Muscle of arm (tissue), 12 donors: Measurements from ENCODE around the gene TENT5C. TPM values are rescaled to one million over a fixed set of nuclear protein-coding genes. Genes with fewer than 3 reads are reported as not detected.

ENCODE experiments used
- DNase-seq: peaks from one replicate; pipeline ENCODE4 v3.0.0-alpha.2; 2013
- polyA plus RNA-seq, 12 donors: library from polyadenylated mRNA; unstranded; fragments of 120-200 nt; gene quantifications; one replicate each; pipeline ENCODE4 v1.2.1, GENCODE V29; 2013; ENCODE audit not compliant: insufficient read length in 12 of 12

TENT5C gene
- polyA plus RNA-seq, 12 donors = 2.1 to 10.0 (median 3.2) TPM; not detected in 1

DNA sequence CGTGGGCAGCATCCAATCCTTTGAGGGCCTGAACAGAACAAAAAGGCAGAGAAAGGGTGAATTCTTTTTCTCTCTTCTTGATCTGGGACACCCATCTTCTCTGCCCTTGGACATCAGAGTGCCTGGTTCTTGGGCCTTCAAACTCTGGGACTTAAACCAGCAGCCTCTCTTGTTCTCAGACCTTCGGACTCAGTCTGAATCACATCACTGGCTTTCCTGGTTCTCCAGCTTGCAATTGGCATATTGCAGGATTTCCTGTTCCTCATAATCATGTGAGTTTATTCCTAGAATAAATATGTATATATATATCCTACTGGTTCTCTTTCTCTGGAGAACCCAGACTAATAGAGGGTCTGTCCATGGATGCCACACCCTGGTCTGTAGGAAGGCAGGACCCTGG, 16.3 kb upstream of the TENT5C start:
- no peak for DNase-seq

DNA sequence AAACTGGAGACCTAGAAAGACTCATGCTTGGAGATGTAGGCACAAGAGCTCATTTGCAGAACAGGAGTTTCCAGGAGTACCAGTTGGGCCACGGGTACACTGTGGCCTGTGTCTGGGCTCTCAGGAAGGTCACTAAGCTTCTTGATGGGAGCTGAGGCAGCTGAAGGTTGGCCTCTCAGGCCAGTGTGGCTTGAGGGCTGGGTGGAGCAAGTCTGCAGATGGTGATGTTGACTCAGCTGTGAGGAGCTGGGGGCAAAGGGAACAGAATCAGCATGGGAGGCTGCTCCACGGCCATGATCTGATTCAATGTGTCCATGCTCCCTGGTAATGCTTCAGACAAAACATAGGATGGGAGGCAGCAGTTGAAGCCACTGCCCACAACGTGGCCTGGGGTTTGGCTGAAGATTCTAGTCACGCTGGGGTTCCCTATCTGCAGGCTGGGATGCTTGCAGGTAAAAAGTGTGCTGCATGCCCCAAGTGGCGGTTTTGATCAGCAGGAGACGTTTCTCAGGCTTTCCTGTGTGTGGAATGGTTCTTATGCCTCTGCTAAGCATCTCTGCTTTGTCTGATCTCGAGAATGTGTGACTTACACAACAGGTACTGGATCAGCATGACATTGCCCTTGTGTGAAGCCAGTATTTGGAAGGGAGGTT, 15.4 kb upstream of the TENT5C start:
- DNase-seq = no peak

DNA sequence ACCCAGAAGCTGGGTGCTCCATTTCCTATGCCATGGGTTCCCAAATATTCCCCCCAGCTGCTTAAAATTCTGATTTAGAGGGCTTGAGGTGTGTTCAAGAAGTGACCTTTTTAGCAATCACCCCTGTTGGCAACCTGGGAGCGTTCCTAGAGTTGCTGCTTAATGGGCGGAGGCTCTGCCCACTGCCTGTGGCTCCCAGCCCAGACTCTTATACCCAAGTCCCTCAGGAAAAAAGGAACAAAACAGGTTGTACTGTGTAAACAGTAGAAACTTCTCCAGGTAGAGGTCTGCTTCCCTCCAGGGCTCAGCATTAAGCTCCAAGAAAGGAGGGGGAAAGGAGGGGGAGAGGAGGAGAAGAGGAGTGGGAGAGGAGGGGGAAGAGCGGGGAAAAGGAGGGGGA, 14.6 kb upstream of the TENT5C start:
- no peak for DNase-seq

DNA sequence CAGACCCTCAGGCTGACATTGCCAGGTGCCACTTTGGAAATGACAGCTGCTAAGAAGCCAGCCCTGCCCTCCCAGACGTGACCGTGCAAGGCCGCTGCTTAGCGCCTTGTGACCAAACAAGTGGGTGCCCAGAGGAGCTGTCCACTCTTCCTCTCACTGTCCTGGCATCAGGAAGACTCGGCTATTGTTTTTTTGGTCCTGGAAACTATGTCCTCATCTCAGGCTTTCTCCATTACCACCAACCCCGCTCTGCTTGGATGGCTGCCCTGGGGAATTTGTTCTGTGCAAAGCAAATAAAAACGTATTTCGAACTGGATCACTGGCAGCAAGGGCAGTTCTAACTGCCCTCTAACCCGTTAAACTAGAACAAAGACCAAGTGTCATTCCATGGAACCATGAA, 13.7 kb upstream of the TENT5C start:
- DNase-seq = no peak

DNA sequence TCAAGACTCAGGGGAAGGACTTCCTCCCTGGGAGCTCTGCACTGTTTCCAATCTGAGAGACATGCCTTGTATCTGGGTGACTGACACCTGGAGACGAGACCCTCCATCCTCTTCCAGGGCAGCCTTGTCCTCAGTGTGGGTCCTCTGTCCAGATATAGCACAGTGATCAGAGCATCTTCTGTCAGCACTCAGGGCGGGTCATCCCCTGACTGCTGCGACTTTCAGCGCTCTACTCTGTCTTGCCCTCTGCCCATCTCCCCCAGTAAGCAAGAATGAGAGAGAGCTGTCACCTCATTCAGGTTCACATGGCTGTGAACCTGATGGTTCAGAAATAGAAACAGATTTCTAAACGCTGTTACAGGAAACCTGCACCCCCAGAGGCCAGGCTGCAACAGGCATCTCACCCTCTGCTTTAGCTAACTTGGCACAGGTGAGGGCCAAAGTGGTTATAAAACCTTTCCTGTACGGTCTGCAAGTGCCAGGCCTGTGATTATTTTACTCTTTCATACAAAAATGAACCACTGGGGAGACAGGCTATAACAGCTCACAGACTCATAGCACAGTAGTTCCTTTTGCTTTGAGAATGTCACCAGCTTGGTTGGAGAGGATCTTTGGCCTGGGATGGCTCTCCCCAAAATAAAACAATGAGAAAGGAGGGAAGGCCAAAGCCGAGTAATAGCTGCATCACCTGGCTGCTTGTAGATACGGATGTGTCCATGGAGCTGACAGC, 11.4 kb upstream of the TENT5C start:
- no peak for DNase-seq

DNA sequence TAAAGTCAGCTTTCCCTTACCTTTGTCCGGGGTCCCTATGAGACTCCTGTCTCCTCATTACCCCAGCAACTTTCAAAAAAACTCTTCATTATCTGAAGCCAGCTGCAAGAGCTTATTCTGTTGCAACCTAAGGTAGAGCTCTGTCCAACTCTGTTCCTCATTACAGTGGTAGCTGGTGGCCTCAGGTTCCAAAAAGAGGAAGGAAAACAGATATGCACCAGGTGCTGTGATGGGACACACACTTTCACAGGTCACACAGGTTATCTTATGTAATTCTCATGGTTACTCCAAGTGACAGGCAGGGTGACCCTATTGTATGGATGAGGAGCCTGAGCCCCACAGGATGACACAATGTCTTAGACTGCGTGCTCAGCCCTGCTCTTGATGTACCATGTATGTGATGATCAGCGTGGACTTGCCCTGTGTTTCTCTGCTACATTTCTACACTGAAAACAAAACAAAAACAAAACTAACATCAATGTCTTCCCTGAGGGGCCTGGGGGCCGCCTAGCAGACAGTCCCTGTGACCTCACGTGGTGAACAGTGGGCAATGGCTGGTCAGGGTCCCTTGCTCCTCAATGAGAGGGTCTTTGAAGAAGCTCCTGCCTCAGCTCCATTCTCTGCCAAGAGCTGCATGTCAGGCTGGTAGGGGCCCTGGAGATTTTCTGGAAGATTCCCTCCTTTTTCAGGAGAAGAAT, 9.7 kb upstream of the TENT5C start:
- no peak for DNase-seq

DNA sequence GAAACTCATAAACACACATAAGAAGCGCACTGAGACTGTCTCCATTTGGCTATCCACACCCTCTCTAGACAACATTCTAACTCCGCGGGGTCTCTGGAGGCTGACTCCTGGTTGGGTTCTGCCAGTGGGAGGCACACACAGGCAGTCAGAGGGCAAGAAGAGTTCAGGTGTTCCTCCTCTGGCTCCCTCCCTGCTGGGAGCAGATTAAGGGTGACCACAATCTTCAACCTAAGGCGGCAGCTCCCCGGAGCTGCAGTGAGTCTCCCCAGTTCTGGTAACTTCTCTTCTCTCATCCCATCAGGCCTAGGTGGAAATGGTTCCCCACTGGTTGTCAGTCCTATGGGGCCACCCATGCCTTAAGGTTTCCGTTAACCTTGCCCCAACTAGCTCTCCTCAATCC, 7.4 kb upstream of the TENT5C start:
- DNase-seq = no peak

DNA sequence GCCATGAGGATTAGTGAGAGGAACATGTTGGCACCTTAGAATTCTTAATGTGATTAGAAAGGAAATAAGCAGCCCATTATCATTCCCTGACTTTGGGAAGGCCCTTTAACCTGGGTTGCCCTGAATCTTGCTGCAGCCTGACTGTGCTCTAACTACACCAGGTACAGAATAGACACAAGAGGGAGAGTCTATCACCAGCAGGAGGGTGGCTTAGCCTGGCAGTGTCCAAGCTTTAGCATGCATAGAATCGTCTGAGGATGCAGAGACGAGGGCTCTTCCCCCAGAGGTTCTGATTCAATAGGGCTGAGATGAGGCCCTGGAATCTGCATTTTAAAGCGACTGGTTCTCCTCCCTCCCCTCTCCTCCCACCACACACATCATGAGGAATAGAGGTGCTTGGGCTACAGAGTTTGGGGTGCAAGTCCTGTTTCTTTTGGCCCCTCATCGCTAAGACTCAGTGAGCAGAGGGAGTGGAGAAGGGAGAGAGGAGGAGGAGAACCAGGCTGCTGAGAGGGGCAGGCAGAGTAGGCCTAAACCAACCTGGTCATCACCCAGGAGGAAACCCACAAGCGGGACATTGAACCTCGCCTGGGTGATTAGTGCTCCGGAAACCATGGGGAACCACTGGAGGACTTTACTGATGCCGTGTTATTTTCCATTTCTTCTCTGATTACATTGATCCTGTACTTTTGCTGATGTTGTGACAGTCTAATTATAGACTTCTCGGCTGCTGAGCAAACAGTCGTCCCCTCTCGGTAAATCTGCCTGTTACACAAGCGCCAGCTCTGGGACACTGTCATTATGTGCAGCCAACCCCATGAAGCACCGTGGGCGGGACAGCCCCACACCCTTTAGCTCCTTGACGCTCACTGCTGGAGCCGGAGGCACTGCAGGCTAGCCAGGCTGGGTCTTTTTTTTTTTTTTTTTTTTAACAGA, 6.3 kb upstream of the TENT5C start:
- no peak for DNase-seq

DNA sequence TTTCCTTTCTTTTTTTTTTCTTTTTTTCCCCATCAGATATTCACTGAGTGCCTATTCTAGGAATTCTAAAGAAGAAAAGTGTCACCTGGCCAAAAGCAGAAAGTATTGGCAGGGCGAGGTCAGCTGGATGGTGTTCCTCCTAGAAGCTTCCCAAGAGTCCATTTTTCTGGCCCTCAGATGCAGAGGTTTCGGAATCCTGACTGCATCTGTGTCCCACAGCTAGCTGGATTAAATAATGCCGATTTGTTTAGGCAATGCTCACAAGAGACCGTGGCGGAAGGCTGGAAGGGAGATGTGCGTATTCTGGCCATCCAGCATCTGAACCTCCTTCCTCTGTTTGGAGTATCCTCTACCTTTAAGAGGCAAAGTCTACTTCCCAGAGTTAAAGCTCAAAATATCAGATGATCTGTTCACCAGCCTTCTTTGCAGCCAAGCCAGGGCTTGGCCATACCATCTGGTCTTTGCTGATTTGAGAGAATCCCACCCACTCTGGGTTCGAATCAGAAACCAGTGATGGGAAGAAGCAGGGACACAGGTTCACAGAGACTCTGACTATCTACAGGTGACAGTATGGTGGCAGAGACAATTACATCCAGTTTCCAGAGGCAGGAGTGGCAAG, 5.4 kb upstream of the TENT5C start:
- DNase-seq = no peak

DNA sequence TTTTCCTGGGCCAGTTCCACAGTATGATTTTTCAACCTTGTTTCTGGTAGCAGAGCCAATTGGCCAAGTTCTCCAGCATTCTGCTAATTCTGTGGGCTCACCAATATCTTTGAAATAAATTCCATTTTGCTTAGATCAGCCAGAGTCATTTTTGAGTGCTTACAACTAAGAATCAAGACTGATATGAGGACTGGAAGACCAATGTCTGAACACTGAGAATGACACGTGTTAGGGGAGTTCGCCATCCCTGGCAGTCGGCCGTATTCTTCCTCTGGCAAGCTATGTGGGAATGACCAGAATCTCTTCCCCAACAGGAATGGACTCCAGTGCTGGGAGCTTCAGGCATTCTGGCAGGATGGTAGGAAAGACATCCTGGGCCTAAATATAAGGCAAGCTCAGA, 4.9 kb upstream of the TENT5C start:
- DNase-seq = no peak

DNA sequence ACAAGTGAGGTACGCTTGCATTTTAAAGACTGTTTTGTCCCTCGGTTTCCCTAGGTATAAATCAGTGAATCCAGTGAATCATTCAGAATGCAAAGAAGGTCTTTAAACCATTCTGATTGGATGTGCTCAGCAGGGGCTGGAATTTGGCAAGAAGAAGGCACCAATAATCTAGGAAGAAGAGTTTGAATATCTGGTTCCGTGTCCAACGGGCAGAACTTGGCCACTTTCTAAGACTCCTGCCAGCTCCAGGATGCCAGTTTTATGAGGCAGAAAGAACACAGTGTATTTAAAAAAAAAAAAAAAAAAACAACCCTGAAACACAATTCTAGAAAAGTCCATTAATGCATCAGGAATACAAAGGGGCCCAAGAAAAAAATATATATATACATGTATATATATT, 3.0 kb upstream of the TENT5C start:
- no peak for DNase-seq

DNA sequence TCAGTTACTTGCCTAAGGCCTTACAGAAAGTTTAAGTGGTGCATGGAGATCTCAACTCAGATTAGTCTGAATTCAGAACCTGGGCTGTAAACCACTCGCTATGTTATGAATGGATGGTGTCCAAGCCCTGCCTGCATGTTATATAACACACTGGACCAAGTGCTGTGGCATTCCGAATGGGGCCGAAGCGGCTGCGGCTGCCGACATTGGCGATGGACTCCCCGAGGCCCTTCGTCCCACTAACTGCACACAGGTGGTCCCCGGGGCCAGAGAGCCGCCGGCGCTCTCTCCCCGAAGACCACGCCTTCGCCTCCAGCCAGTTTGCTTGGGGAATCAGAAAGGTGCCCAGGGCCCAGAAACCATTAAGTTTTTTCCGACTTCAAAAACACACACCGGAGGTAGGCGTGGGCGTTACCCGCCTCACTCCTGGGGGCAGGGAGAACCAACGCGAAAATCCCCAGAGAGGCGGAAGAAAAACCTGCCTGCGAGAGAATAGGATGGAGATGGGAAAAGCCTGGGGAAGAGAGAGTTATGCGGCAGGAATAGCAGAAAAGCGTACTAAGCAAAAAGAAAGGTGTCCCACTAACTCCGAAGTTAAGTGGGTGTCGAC, 579 bp upstream of the TENT5C start:
- DNase-seq = no peak

DNA sequence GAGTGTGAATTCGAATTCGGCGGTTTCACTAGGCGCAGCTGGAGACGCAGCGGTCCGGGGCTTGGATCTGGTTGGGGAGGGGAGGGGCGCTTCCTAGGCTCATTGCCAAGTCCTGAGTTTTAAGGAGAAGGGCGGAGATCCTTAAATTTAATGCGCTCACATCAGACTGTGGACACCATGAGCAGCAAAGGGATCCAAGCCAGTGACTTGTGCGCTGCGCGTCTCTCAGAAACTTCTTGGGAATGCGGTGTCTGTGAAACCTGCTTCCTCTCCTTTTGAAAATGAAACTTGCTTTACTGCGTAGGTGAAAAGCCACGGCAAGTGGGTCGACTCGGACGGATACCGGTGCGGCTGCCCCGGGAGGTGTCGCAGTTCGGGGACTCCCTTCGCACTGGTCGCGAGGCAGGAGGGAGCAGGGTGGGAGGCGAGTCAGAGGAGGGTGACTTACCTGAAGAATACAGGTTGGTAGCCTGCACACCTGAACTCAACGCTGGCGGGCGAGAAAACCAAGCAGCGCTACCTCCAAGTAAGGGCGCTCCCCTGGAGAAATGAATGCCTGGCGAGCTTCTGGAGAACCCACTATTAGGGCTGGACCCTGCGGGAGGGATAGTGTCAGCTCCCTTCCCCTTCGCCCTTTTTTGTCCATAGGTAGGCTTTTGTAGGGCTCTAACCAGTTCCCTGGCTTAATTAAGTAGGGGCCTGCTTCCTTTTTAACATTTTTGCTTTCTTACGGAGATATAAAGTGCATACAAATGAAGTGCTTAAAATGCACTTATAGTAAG, 992 bp downstream of the TENT5C start:
- DNase-seq = peak; percentile 69

DNA sequence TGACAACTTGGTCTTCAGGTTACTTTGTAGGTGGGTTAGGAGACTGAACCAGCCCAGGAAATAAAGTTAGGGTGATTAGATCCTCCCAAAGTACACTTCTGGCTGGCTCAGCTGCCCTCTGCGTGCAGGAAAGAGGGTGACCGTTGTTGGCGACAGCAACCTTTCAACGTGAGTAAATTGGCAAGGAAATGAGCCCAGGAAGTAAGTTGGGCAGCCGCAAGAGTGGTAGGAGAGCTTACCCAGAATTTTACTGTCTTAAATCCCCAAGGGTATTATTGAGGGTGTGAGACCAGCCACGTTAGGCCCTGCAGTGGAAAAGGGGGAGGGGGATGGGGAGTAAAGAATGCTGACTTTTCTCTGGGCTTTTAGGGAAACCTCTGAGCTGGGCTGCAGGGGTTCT, 1.6 kb downstream of the TENT5C start:
- no peak for DNase-seq

DNA sequence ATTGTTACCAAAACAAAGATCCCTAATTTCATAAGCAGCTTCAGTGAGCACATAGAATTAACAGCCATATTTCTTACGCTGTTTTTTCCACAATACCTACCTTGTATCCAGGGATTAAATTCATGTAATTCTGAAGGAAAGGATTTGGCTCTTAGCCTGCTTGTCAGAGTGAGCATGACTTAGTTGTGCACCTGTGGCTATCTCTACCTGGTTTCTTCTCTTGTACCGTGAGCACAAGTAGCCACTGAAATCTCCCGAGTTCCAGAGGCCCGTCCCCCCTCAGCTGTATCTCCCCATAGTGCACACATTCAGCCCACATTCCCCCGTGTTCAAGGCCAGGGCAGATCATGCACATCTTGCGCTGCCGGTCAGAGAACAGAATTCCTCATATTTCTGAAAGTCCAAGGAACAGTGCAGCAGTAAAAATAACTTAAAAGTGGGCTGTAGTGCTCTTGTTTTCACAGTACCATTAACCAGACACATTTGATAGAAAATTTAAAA, 2.3 kb downstream of the TENT5C start:
- DNase-seq = no peak

DNA sequence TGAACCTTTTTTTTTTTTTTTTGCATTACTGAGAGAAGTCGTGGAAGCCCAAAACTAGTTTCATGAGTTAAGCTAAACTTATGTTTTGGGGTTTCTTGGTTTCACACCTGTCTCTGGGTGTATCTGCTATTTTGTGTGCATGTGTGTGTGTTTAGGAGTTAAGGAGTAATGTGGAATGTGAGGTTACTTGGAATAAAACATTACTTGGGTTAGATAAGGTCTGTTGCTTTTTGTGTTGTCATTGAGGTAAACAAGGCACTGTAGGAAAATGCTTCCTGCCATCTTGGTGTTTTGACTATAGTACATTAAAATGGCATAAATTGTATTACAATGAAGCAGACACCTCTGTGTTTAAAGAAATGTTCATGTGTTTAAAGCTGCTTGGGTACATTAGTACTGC, 2.9 kb downstream of the TENT5C start:
- DNase-seq = no peak

DNA sequence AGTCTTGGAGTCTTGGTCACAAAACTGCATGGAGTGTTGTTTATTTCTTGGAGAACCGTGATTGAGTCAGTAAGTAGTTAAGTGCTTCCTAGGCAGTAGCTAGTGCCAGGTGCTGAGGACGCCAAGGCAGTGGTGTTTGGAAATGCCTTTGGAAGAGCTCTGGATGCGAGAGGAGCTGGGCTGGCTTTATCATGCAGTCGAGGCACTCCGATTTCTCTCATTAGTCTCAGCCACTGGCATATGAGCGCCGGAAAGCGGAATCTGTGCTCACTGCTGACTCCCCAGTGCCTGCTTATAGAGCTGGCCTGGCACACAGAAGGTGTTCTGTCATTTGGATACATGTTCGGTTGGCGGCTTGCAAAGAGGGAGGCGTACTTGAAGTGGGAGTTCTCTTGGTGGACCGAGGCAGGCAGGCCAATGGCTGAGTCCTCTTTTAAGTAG, 3.6 kb downstream of the TENT5C start:
- DNase-seq = no peak

DNA sequence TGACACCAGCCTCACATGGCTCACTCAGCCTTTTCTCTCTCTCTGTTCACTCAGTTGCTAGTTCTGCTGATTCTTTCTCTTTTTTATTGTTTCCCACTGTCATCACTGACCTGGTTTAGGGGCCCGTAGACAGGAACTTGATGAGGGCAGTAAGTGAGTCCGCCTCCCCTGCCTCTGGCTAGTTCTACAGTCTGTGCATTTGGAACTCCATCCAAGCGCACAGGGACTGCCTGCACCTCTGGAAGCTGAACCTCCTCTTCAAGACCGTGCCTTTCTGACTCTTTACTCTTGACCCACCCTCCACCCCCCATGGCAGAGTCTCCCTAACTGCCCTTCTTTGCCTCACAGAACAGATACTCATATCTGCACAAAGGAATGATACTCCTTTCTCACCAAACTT, 4.2 kb downstream of the TENT5C start:
- no peak for DNase-seq

DNA sequence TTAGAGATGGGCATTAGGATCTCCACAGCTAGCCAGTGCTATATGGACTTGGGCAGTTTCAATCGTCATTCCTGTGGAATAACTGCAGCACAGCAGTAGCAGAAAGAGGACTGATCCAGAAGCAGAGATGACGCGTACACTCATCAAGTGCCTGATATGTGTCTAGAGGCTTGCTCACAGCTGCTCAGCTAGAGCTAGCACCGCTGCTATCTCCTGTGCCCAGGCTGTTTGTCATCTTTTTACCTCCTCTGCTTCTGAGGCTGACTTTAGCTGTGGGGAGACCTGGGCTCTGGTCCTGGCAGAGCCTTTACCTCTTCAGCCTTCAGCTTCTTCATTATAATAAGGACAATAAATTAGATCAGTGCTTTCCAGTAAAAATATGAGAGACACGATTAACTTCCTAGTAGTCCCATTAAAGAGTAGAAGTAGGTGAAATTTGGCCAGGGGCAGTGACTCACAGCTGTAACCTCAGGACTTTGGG, 5.3 kb downstream of the TENT5C start:
- no peak for DNase-seq
